Measurements from ENCODE around the gene MCM5.

The MCM5 gene

DNA sequence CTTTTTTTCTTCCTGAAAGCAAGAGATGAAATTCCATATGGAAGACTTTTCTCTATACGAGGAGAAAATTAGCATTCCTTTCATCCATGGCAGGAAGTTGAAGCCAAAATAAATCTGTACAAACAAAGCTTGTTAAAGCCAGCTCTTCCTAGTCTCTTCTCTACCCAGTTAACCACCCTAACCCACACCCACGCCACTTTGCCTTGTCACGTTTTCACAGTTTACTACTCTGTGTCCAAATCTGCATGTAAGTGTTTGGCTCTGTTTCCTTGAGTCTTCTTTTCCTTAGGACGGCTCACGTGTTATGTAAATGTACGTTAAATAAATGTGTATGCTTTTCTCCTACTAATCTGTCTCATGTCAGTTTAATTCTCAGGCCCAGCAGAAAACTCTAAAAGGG lies 26.2 kb upstream of the MCM5 start:
- TF ChIP-seq, protein P1, sequence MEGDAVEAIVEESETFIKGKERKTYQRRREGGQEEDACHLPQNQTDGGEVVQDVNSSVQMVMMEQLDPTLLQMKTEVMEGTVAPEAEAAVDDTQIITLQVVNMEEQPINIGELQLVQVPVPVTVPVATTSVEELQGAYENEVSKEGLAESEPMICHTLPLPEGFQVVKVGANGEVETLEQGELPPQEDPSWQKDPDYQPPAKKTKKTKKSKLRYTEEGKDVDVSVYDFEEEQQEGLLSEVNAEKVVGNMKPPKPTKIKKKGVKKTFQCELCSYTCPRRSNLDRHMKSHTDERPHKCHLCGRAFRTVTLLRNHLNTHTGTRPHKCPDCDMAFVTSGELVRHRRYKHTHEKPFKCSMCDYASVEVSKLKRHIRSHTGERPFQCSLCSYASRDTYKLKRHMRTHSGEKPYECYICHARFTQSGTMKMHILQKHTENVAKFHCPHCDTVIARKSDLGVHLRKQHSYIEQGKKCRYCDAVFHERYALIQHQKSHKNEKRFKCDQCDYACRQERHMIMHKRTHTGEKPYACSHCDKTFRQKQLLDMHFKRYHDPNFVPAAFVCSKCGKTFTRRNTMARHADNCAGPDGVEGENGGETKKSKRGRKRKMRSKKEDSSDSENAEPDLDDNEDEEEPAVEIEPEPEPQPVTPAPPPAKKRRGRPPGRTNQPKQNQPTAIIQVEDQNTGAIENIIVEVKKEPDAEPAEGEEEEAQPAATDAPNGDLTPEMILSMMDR (IDR thresholded peaks at IDR 0.05; ENCODE audit: borderline replicate concordance, insufficient read depth, low read depth, low read length), result no peak
- no peak overlapping the region for H3K4me3 ChIP-seq (ENCODE audit: low read depth, low read length)

DNA sequence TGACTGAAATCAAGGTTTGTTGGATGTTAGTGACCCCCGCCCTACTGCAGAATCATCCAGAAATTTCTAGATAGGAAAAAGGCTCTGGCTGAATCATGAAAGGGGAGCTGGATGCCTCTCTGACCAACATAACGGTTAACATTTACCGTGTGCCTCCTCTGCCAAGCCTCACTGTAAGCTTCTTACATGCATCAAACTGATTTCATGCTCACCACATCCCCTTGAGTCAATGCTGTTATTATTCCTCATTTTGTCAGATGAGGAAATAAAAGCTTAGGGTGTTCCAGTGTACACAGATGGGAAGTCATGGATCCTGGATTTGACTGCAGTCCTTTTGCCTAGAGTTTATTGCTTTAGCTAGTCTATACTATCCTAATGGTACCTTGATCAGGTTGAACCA lies 24.9 kb upstream of the MCM5 start:
- no peak overlapping the region for H3K4me3 ChIP-seq (ENCODE audit: low read depth, low read length)
- TF ChIP-seq, protein P1 (IDR thresholded peaks at IDR 0.05; ENCODE audit: borderline replicate concordance, insufficient read depth, low read depth, low read length), result no peak

DNA sequence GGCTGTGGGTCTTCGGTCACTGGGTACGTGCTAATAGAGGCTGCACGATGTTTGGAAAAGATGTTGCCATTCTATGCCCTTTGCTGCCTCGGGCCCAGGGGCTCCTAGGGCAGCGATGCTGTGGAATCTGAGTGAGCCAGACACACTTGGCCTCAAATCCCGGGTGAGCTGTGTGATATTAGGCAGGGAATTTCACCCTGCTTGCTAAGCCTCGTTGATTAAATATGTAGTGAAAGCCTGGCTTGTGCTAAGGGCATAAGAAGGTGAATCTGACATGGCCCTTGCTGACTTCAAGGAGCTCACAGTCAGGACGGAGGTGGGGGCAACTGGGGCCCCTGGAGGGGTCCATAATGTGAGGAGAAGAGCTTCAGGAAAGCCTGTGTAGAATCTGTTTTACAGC lies 24.4 kb upstream of the MCM5 start:
- no peak overlapping the region for H3K4me3 ChIP-seq (ENCODE audit: low read depth, low read length)
- TF ChIP-seq, protein P1 (IDR thresholded peaks at IDR 0.05; ENCODE audit: borderline replicate concordance, insufficient read depth, low read depth, low read length), result no peak

DNA sequence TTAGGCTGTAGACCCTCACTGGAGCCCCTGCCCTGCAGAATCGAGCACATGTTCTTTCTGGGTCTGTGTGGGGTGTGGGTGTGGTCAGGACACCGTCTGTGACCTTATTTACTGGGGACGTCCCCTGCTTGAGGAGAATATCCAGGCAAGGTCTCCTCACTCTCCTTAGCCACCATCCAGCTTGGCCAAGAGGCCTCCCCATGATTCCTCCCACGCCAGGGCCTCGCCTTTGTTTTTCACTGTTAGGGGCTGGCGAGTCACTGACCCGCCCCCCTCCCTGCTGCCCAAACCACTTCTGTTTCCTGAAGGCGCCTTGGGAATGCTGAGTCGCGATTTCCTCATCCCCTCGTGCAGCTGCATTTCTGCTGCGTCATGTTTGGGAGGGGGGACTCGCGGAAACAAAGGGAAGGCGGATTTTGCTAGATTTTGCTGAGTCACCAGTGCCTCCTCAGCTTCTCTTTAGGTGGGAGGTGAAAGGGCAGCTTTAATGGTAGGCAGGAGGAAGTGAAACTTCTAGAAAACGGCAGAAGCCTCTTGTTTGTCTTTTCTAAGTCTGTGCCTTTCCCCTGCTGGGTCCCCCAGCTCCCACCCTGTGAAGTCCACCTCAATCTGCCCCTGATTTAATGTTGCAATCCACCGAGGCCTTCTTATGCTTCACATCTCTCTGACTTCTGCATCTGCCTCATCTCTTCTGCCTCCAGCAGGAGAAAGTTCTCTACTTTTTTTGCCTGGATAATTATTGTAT lies 23.0 kb upstream of the MCM5 start:
- no peak overlapping the region for H3K4me3 ChIP-seq (ENCODE audit: low read depth, low read length)
- TF ChIP-seq, protein P1 (IDR thresholded peaks at IDR 0.05; ENCODE audit: borderline replicate concordance, insufficient read depth, low read depth, low read length), result no peak

DNA sequence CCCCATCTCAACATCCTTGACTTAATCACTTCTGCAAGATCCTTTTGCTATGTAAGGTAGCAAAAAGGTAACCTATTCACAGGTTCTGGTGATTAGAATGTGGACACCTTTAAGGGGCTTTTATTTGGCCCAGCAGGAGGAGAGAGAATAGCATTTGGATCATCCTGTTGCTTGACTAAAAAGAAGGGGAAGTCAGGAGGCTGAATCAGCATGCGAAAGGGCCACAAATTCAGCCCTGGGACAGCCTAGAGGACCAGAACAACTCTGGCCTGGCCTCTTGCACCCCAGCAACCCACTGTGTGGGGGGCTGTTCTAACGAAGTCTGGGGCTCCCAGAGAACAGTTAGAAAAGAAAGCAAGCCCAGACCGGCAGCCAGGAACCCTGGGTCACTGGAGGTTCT lies 22.2 kb upstream of the MCM5 start:
- TF ChIP-seq, protein P1 (IDR thresholded peaks at IDR 0.05; ENCODE audit: borderline replicate concordance, insufficient read depth, low read depth, low read length), result no peak

DNA sequence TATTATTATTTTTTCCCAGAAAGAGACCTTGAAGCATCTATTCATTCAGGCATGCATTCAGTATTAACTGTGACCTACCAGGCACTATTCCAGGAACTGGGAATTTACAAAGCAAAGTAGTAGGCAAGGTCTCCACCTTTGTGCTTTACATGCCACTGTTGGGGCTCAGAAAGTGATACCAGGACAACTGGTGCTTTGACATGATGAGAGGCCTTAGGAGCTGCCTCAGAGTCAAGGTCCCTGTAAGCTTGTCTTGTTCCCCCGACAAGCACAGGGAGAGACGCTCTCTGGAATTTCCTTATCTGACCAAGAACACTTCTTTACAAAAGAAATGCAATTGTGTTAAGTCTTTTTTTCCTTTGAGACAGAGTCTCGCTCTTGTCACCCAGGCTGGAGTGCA lies 21.3 kb upstream of the MCM5 start:
- TF ChIP-seq, protein P1 (IDR thresholded peaks at IDR 0.05; ENCODE audit: borderline replicate concordance, insufficient read depth, low read depth, low read length), result no peak
- H3K4me3 ChIP-seq (ENCODE audit: low read depth, low read length), result no peak overlapping the region

More for the DNA sequence above, 22.2 kb upstream of the MCM5 start:
- H3K4me3 ChIP-seq (ENCODE audit: low read depth, low read length), result no peak overlapping the region

Data from GM12875 (cell line).